ENCODE data around the gene GPD2.
"Not testable (repeated sequence)": the region's sequence is repeated elsewhere in the genome, so short reads cannot be mapped to it uniquely, and the experiment has no call there.

- TF ChIP-seq, protein P1, sequence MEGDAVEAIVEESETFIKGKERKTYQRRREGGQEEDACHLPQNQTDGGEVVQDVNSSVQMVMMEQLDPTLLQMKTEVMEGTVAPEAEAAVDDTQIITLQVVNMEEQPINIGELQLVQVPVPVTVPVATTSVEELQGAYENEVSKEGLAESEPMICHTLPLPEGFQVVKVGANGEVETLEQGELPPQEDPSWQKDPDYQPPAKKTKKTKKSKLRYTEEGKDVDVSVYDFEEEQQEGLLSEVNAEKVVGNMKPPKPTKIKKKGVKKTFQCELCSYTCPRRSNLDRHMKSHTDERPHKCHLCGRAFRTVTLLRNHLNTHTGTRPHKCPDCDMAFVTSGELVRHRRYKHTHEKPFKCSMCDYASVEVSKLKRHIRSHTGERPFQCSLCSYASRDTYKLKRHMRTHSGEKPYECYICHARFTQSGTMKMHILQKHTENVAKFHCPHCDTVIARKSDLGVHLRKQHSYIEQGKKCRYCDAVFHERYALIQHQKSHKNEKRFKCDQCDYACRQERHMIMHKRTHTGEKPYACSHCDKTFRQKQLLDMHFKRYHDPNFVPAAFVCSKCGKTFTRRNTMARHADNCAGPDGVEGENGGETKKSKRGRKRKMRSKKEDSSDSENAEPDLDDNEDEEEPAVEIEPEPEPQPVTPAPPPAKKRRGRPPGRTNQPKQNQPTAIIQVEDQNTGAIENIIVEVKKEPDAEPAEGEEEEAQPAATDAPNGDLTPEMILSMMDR (IDR thresholded peaks at IDR 0.05): not testable (repeated sequence)
- not testable (repeated sequence) for TF ChIP-seq POLR2A, POLR2AphosphoS5 (IDR thresholded peaks at IDR 0.05)
Measured at GRCh38 chr2:156495998-156496397, 59.8 kb downstream of the GPD2 start.

Measured in breast epithelium (tissue), 3 donors.